AG08395 (cell line): ENCODE data around the gene SLC24A4.
A peak's percentile ranks its signal among the peaks of the same experiment; 100 is the strongest.

Source experiments
- DNase-seq: peaks from one replicate; pipeline ENCODE4 v3.0.0; 2012; ENCODE audit warnings: mixed read lengths, low spot score

Gene SLC24A4

GRCh38 chr14:92404421-92404820, 81.5 kb downstream of the SLC24A4 start:
- DNase-seq: no peak

GRCh38 chr14:92404938-92405337, 82.0 kb downstream of the SLC24A4 start:
- DNase-seq: no peak

GRCh38 chr14:92407410-92407809, 84.4 kb downstream of the SLC24A4 start:
- DNase-seq: no peak

GRCh38 chr14:92409043-92409442, 86.1 kb downstream of the SLC24A4 start:
- no peak for DNase-seq

GRCh38 chr14:92411135-92411534, 88.2 kb downstream of the SLC24A4 start:
- no peak for DNase-seq

GRCh38 chr14:92411941-92412340, 89.0 kb downstream of the SLC24A4 start:
- DNase-seq: no peak

- peak; percentile 38 for DNase-seq
These were observed 89.9 kb downstream of the SLC24A4 start for GRCh38 chr14:92412912-92413311.

- DNase-seq: no peak
These were observed 90.4 kb downstream of the SLC24A4 start for GRCh38 chr14:92413379-92413778.

GRCh38 chr14:92414690-92415445, 91.9 kb downstream of the SLC24A4 start:
- DNase-seq: no peak

GRCh38 chr14:92415969-92416368, 93.0 kb downstream of the SLC24A4 start:
- DNase-seq: no peak

GRCh38 chr14:92416544-92416943, 93.6 kb downstream of the SLC24A4 start:
- no peak for DNase-seq

GRCh38 chr14:92417759-92418158, 94.8 kb downstream of the SLC24A4 start:
- no peak for DNase-seq

- DNase-seq: peak; percentile 39
These were observed 98.8 kb downstream of the SLC24A4 start for GRCh38 chr14:92421751-92422150.

- peak; percentile 31 for DNase-seq
These were observed 102.1 kb downstream of the SLC24A4 start for GRCh38 chr14:92425101-92425500.

GRCh38 chr14:92426237-92426636, 103.3 kb downstream of the SLC24A4 start:
- peak; percentile 70 for DNase-seq

GRCh38 chr14:92427096-92427495, 104.1 kb downstream of the SLC24A4 start:
- DNase-seq: no peak

GRCh38 chr14:92430686-92431085, 107.7 kb downstream of the SLC24A4 start:
- DNase-seq: no peak

GRCh38 chr14:92431199-92431725, 108.3 kb downstream of the SLC24A4 start:
- no peak for DNase-seq

GRCh38 chr14:92433407-92433806, 110.4 kb downstream of the SLC24A4 start:
- no peak for DNase-seq

- no peak for DNase-seq
These were observed 112.2 kb downstream of the SLC24A4 start for GRCh38 chr14:92435154-92435553.

GRCh38 chr14:92436115-92436776, 113.3 kb downstream of the SLC24A4 start:
- DNase-seq: no peak

- no peak for DNase-seq
These were observed 114.3 kb downstream of the SLC24A4 start for GRCh38 chr14:92437309-92437708.

GRCh38 chr14:92437729-92438285, 114.8 kb downstream of the SLC24A4 start:
- no peak for DNase-seq
